Measurements from ENCODE around the gene RPS3. TPM values are rescaled to one million over a fixed set of nuclear protein-coding genes. Genes with fewer than 3 reads are reported as not detected.

The RPS3 gene
- polyA plus RNA-seq, 3 donors, result 1,248 to 1,563 (median 1,448) TPM

GRCh38 chr11:75388386-75389275, 10.7 kb upstream of the RPS3 start:
- H3K4me3 Mint-ChIP-seq, result no peak overlapping the region
- peak; percentile 70 to 75 (median 75) for DNase-seq
- H3K27me3 Mint-ChIP-seq (ENCODE audit: low read depth in 3 of 3), result peaks cover 2 to 5% (median 4%) of the 10 kb centered on the region in 3 donors
- Histone ChIP-seq H3K9me3 (replicated peaks in 1 of 2; ENCODE audit: control insufficient read depth in 1 of 2, insufficient read depth in 1 of 2, low read length in 2 of 2) (no peaks in the 10 kb centered on the region), H3K79me2 (ENCODE audit: insufficient read depth, low read length) (no peaks in the 10 kb centered on the region), H3K4me3 (replicated peaks in 1 of 3; ENCODE audit: low read depth in 2 of 3, low read length in 3 of 3) (no peak overlapping the region), H3K27ac (ENCODE audit: low read depth in 1 of 2, low read length in 2 of 2) (no peak overlapping the region), H4K20me1 (ENCODE audit: insufficient read depth, low read length) (peaks cover 5% of the 10 kb centered on the region), H3K36me3 (replicated peaks in 1 of 2; ENCODE audit: control insufficient read depth in 1 of 2, insufficient read depth in 2 of 2, low read length in 2 of 2) (no peaks in the 10 kb centered on the region), H2AFZ (ENCODE audit: insufficient read depth, low read depth, low read length, poor library complexity, severe bottlenecking) (no peak overlapping the region), H3K27me3 (ENCODE audit: control insufficient read depth in 2 of 2, insufficient read depth in 2 of 2, low read length in 2 of 2) (no peaks in the 10 kb centered on the region), H3K4me1 (ENCODE audit: control insufficient read depth in 1 of 2, insufficient read depth in 2 of 2, low read length in 2 of 2) (peaks cover 17 to 20% of the 10 kb centered on the region in 2 donors), H3K9ac (ENCODE audit: insufficient read depth, low read length, poor library complexity, severe bottlenecking) (no peak overlapping the region), H3K4me2 (replicated peaks; ENCODE audit: extremely low read depth, low read length, poor library complexity, severe bottlenecking) (no peak overlapping the region)
- intact Hi-C loops (cut with micrococcal nuclease), result loop anchor here (2.0 kb wide), 1 partner anchor 144 kb away; no protein-coding TSS in a partner anchor
- H3K27ac Mint-ChIP-seq, result no peak overlapping the region
- H3K36me3 Mint-ChIP-seq, result no peaks in the 10 kb centered on the region
- peaks cover 10% of the 10 kb centered on the region for H3K4me1 Mint-ChIP-seq
- peak; percentile 81 for TF ChIP-seq CTCF (IDR thresholded peaks at IDR 0.05)
- no peaks in the 10 kb centered on the region for H3K9me3 Mint-ChIP-seq
- WGBS (ENCODE audit: insufficient coverage), result 33% methylated on average over 8 of the region's 9 CpGs

GRCh38 chr11:75389276-75389605, 10.1 kb upstream of the RPS3 start:
- no peaks in the 10 kb centered on the region for H3K9me3 Mint-ChIP-seq
- H3K4me3 ChIP-seq (replicated peaks in 1 of 3; ENCODE audit: low read depth in 2 of 3, low read length in 3 of 3), result no peak overlapping the region
- H3K9me3 ChIP-seq (replicated peaks in 1 of 2; ENCODE audit: control insufficient read depth in 1 of 2, insufficient read depth in 1 of 2, low read length in 2 of 2), result no peaks in the 10 kb centered on the region
- no peak for TF ChIP-seq CTCF (IDR thresholded peaks at IDR 0.05)
- H3K4me1 Mint-ChIP-seq, result peaks cover 4% of the 10 kb centered on the region
- no peaks in the 10 kb centered on the region for H3K79me2 ChIP-seq (ENCODE audit: insufficient read depth, low read length)
- no peak for DNase-seq
- no peak overlapping the region for H3K4me2 ChIP-seq (replicated peaks; ENCODE audit: extremely low read depth, low read length, poor library complexity, severe bottlenecking)
- peaks cover 2 to 5% (median 4%) of the 10 kb centered on the region in 3 donors for H3K27me3 Mint-ChIP-seq (ENCODE audit: low read depth in 3 of 3)
- no peaks in the 10 kb centered on the region for H3K36me3 Mint-ChIP-seq
- WGBS (ENCODE audit: insufficient coverage), result 100% methylated on average over 1 of the region's 11 CpGs
- H3K36me3 ChIP-seq (replicated peaks in 1 of 2; ENCODE audit: control insufficient read depth in 1 of 2, insufficient read depth in 2 of 2, low read length in 2 of 2), result no peaks in the 10 kb centered on the region
- H4K20me1 ChIP-seq (ENCODE audit: insufficient read depth, low read length), result peaks cover 5% of the 10 kb centered on the region
- intact Hi-C loops (cut with micrococcal nuclease), result loop anchor here (2.0 kb wide), 1 partner anchor 144 kb away; no protein-coding TSS in a partner anchor
- no peak overlapping the region for H3K4me3 Mint-ChIP-seq
- H3K27me3 ChIP-seq (ENCODE audit: control insufficient read depth in 2 of 2, insufficient read depth in 2 of 2, low read length in 2 of 2), result no peaks in the 10 kb centered on the region
- H3K9ac ChIP-seq (ENCODE audit: insufficient read depth, low read length, poor library complexity, severe bottlenecking), result no peak overlapping the region
- H3K4me1 ChIP-seq (ENCODE audit: control insufficient read depth in 1 of 2, insufficient read depth in 2 of 2, low read length in 2 of 2), result peaks cover 11 to 14% of the 10 kb centered on the region in 2 donors
- no peak overlapping the region for H3K27ac ChIP-seq (ENCODE audit: low read depth in 1 of 2, low read length in 2 of 2)
- no peak overlapping the region for H3K27ac Mint-ChIP-seq
- H2AFZ ChIP-seq (ENCODE audit: insufficient read depth, low read depth, low read length, poor library complexity, severe bottlenecking), result no peak overlapping the region

Data from CD14-positive monocyte (primary cell).